ENCODE results near the gene RPL14. TPM values are rescaled to one million over a fixed set of nuclear protein-coding genes. Genes with fewer than 3 reads are reported as not detected.

The RPL14 gene
- total RNA-seq, 2 experiments from 2014 or later: 943 to 2,858 TPM

DNA sequence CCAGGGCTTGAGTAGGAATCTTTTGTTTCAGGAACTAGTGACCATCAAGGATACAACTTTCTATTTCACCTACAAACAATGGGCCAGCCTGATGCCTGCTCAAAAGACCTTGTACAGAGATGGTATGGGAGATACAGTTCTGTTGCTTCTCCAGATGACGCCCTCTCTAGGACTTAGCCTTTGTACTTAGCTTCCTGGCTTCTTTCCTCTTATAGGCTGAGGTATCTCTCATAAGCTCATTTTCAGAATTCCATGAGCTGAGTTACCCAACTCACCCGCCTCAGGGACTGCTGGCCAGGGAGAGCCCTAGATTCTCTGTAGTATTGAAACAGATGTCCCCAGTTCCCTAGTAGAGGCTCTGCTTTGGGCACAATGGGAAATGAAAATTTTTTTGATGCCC lies 40.1 kb downstream of the RPL14 start:
- Histone ChIP-seq H3K4me3 (ENCODE audit: low read depth, low read length, poor library complexity, severe bottlenecking) (no peak overlapping the region), H3K9me2 (ENCODE audit: insufficient read depth, low read length) (no peaks in the 10 kb centered on the region), H3K4me1 (ENCODE audit: insufficient read depth, low read length, poor library complexity, severe bottlenecking) (no peaks in the 10 kb centered on the region), H2AFZ (ENCODE audit: low read length) (no peak overlapping the region), H3K79me2 (ENCODE audit: insufficient read depth, low read depth, low read length) (no peaks in the 10 kb centered on the region), H3K4me2 (ENCODE audit: low read length) (no peak overlapping the region), H3K27ac (ENCODE audit: low read depth, low read length, poor library complexity, severe bottlenecking) (no peak overlapping the region), H3K9me3 (ENCODE audit: low read length) (no peaks in the 10 kb centered on the region), H3K36me3 (ENCODE audit: insufficient read depth, low read length) (no peaks in the 10 kb centered on the region), H4K20me1 (ENCODE audit: insufficient read depth, low read length) (no peaks in the 10 kb centered on the region)
- CTCF ChIA-PET (ENCODE audit: unreplicated experiment): no interaction called here
- intact Hi-C loops (cut with micrococcal nuclease; ENCODE audit: unreplicated experiment): no loop called here
- no peak for TF ChIP-seq EZH2phosphoT487 (IDR thresholded peaks at IDR 0.05; ENCODE audit: borderline replicate concordance, low read depth, low read length)
- TF ChIP-seq, protein P1, sequence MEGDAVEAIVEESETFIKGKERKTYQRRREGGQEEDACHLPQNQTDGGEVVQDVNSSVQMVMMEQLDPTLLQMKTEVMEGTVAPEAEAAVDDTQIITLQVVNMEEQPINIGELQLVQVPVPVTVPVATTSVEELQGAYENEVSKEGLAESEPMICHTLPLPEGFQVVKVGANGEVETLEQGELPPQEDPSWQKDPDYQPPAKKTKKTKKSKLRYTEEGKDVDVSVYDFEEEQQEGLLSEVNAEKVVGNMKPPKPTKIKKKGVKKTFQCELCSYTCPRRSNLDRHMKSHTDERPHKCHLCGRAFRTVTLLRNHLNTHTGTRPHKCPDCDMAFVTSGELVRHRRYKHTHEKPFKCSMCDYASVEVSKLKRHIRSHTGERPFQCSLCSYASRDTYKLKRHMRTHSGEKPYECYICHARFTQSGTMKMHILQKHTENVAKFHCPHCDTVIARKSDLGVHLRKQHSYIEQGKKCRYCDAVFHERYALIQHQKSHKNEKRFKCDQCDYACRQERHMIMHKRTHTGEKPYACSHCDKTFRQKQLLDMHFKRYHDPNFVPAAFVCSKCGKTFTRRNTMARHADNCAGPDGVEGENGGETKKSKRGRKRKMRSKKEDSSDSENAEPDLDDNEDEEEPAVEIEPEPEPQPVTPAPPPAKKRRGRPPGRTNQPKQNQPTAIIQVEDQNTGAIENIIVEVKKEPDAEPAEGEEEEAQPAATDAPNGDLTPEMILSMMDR (conservative IDR thresholded peaks at IDR 0.05; ENCODE audit: low read length): no peak
- DNase-seq (ENCODE audit: low spot score): no peak
- BruUV-seq (replicated peaks): no TSS peak
- POLR2A ChIA-PET: no interaction called here

DNA sequence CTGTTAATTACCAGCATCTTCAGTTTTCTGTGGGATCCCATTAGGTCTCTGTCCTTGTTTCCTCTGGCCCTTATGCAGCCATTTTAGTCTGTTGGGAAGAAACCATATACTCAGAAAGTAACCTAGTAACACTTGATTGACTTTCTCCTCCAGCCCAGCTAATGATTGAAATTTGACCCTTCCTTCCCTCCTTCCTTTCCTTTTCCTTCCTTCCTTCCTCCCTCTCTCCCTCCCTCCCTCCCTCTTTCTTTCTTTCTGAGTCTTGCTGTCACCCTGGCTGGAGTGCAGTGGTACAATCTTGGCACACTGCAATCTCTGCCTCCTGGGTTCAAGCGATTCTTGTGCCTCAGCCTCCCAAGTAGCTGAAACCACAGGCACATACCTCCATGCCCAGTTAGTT lies 42.8 kb downstream of the RPL14 start:
- H4K20me1 ChIP-seq (ENCODE audit: insufficient read depth, low read length): no peaks in the 10 kb centered on the region
- no TSS peak for BruUV-seq (replicated peaks)
- H3K9me3 ChIP-seq (ENCODE audit: low read length): no peaks in the 10 kb centered on the region
- DNase-seq (ENCODE audit: low spot score): no peak
- H3K4me2 ChIP-seq (ENCODE audit: low read length): no peak overlapping the region
- POLR2A ChIA-PET: interaction anchor here (0.6 kb wide), 1 partner anchor 14 kb away, joined by 3 read pairs; no protein-coding TSS in a partner anchor
- H3K4me1 ChIP-seq (ENCODE audit: insufficient read depth, low read length, poor library complexity, severe bottlenecking): no peaks in the 10 kb centered on the region
- H3K9me2 ChIP-seq (ENCODE audit: insufficient read depth, low read length): no peaks in the 10 kb centered on the region
- no peak for TF ChIP-seq EZH2phosphoT487 (IDR thresholded peaks at IDR 0.05; ENCODE audit: borderline replicate concordance, low read depth, low read length)
- TF ChIP-seq, protein P1 (conservative IDR thresholded peaks at IDR 0.05; ENCODE audit: low read length): no peak
- H2AFZ ChIP-seq (ENCODE audit: low read length): no peak overlapping the region
- H3K4me3 ChIP-seq (ENCODE audit: low read depth, low read length, poor library complexity, severe bottlenecking): no peak overlapping the region
- H3K79me2 ChIP-seq (ENCODE audit: insufficient read depth, low read depth, low read length): no peaks in the 10 kb centered on the region
- no peaks in the 10 kb centered on the region for H3K36me3 ChIP-seq (ENCODE audit: insufficient read depth, low read length)
- no peak overlapping the region for H3K27ac ChIP-seq (ENCODE audit: low read depth, low read length, poor library complexity, severe bottlenecking)
- intact Hi-C loops (cut with micrococcal nuclease; ENCODE audit: unreplicated experiment): no loop called here
- CTCF ChIA-PET (ENCODE audit: unreplicated experiment): no interaction called here

DNA sequence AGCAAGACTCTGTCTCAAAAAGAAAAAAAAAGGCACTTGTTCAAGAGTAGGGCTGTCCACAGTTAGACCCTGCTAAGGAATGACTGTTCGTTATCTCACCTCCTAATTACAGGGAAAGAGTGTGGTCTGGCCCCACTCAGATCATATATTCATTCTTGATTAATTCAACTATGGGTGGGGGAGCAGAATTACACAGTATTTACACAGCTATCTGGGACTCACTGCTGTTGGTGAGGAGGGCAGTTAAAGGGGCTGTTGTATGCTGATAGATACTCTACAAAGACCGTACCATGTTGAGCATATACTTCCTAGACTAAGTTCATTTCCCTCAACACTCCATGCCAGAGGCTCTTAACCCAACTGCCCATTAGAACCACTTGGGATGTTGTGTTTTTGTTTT lies 44.9 kb downstream of the RPL14 start:
- Histone ChIP-seq H3K79me2 (ENCODE audit: insufficient read depth, low read depth, low read length) (no peaks in the 10 kb centered on the region), H3K9me3 (ENCODE audit: low read length) (no peaks in the 10 kb centered on the region), H3K4me2 (ENCODE audit: low read length) (no peak overlapping the region), H2AFZ (ENCODE audit: low read length) (no peak overlapping the region), H3K4me1 (ENCODE audit: insufficient read depth, low read length, poor library complexity, severe bottlenecking) (no peaks in the 10 kb centered on the region), H3K4me3 (ENCODE audit: low read depth, low read length, poor library complexity, severe bottlenecking) (no peak overlapping the region), H3K27ac (ENCODE audit: low read depth, low read length, poor library complexity, severe bottlenecking) (no peak overlapping the region), H4K20me1 (ENCODE audit: insufficient read depth, low read length) (no peaks in the 10 kb centered on the region), H3K9me2 (ENCODE audit: insufficient read depth, low read length) (no peaks in the 10 kb centered on the region), H3K36me3 (ENCODE audit: insufficient read depth, low read length) (no peaks in the 10 kb centered on the region)
- intact Hi-C loops (cut with micrococcal nuclease; ENCODE audit: unreplicated experiment): no loop called here
- ChIA-PET POLR2A (no interaction called here), CTCF (ENCODE audit: unreplicated experiment) (interaction anchor here (1.0 kb wide), 1 partner anchor 194 kb away, joined by 3 read pairs; no protein-coding TSS in a partner anchor)
- no TSS peak for BruUV-seq (replicated peaks)
- no peak for DNase-seq (ENCODE audit: low spot score)
- TF ChIP-seq EZH2phosphoT487 (IDR thresholded peaks at IDR 0.05; ENCODE audit: borderline replicate concordance, low read depth, low read length): no peak
- TF ChIP-seq, protein P1 (conservative IDR thresholded peaks at IDR 0.05; ENCODE audit: low read length): no peak

Measured in OCI-LY7 (cell line).